H9 (cell line): Measurements from ENCODE around the gene GABBR2. TPM values are rescaled to one million over a fixed set of nuclear protein-coding genes. Genes with fewer than 3 reads are reported as not detected.

Experiments
- DNase-seq: peaks from one replicate; pipeline ENCODE4 v3.0.0-alpha.2; 2017
- H2AFZ ChIP-seq: one replicate; pipeline ENCODE4 v1.6.1; 2013; ENCODE audit warnings: mild to moderate bottlenecking, low read length, control low read depth, moderate library complexity
- H2AK5ac ChIP-seq: 2 replicates; pipeline ENCODE4 v1.6.1; 2013; ENCODE audit warnings: low read length, control low read depth, mixed read lengths; ENCODE audit not compliant: insufficient read length
- H2BK120ac ChIP-seq: one replicate; pipeline ENCODE4 v1.6.1; 2013; ENCODE audit warnings: low read depth, mild to moderate bottlenecking, low read length, control low read depth, inconsistent platforms; ENCODE audit not compliant: poor library complexity, severe bottlenecking
- H2BK12ac ChIP-seq: 2 replicates; pipeline ENCODE4 v1.6.1; 2013; ENCODE audit warnings: low read length, control low read depth, mixed read lengths, low read depth; ENCODE audit not compliant: insufficient read length
- H2BK15ac ChIP-seq: 2 replicates; pipeline ENCODE4 v1.6.1; 2013; ENCODE audit warnings: low read depth, low read length, control low read depth
- H2BK20ac ChIP-seq: one replicate; pipeline ENCODE4 v1.6.1; 2013; ENCODE audit warnings: low read depth, mild to moderate bottlenecking, low read length, control low read depth, inconsistent platforms; ENCODE audit not compliant: poor library complexity, severe bottlenecking
- H2BK5ac ChIP-seq: 2 replicates; pipeline ENCODE4 v1.6.1; 2013; ENCODE audit warnings: low read length, control low read depth, mixed read lengths; ENCODE audit not compliant: insufficient read length
- H3K14ac ChIP-seq: 2 replicates; pipeline ENCODE4 v1.6.1; 2013; ENCODE audit warnings: low read length, control low read depth; ENCODE audit not compliant: insufficient read depth
- H3K18ac ChIP-seq: 2 replicates; pipeline ENCODE4 v1.6.1; 2013; ENCODE audit warnings: low read depth, mild to moderate bottlenecking, mixed read lengths, low read length, control low read depth; ENCODE audit not compliant: insufficient read length
- H3K23ac ChIP-seq: 2 replicates; pipeline ENCODE4 v1.6.1; 2013; ENCODE audit warnings: low read length, control low read depth, mixed read lengths, low read depth; ENCODE audit not compliant: insufficient read length
- H3K23me2 ChIP-seq: 2 replicates; pipeline ENCODE4 v1.6.1; 2013; ENCODE audit warnings: low read depth, mild to moderate bottlenecking, mixed read lengths, low read length, control low read depth; ENCODE audit not compliant: insufficient read length, poor library complexity, severe bottlenecking
- H3K27ac ChIP-seq: 2 replicates; pipeline ENCODE4 v1.5.1; 2013; ENCODE audit warnings: low read length, control low read depth, mixed read lengths, low read depth; ENCODE audit not compliant: insufficient read length
- H3K27me3 ChIP-seq: 2 replicates; pipeline ENCODE4 v1.6.1; 2013; ENCODE audit warnings: low read length, control low read depth, inconsistent platforms; ENCODE audit not compliant: insufficient read depth
- H3K4ac ChIP-seq: 2 replicates; pipeline ENCODE4 v1.6.1; 2013; ENCODE audit warnings: low read depth, mild to moderate bottlenecking, control low read depth, inconsistent platforms, low read length, moderate library complexity
- H3K4me1 ChIP-seq: 2 replicates; pipeline ENCODE4 v1.6.1; 2013; ENCODE audit warnings: low read length, control low read depth, inconsistent platforms; ENCODE audit not compliant: insufficient read depth
- H3K4me2 ChIP-seq: 2 replicates; pipeline ENCODE4 v1.6.1; 2013; ENCODE audit warnings: low read length, control low read depth, mixed read lengths; ENCODE audit not compliant: insufficient read length, insufficient read depth
- H3K56ac ChIP-seq: 2 replicates; pipeline ENCODE4 v1.6.1; 2013; ENCODE audit warnings: low read depth, mild to moderate bottlenecking, mixed read lengths, low read length, control low read depth; ENCODE audit not compliant: insufficient read length
- H3K79me1 ChIP-seq: 2 replicates; pipeline ENCODE4 v1.6.1; 2013; ENCODE audit warnings: low read depth, mild to moderate bottlenecking, moderate library complexity, low read length, control low read depth, inconsistent platforms; ENCODE audit not compliant: insufficient read depth, poor library complexity, severe bottlenecking
- H3K79me2 ChIP-seq: 2 replicates; pipeline ENCODE4 v1.6.1; 2013; ENCODE audit warnings: low read length, control low read depth, inconsistent platforms; ENCODE audit not compliant: insufficient read depth
- H3K9ac ChIP-seq: 2 replicates; pipeline ENCODE4 v1.6.1; 2013; ENCODE audit warnings: low read length, control low read depth, mixed read lengths; ENCODE audit not compliant: insufficient read length; ENCODE audit errors: extremely low read depth
- H3K9me3 ChIP-seq: one replicate; pipeline ENCODE4 v1.6.1; 2013; ENCODE audit warnings: low read depth, low read length, inconsistent platforms; ENCODE audit not compliant: control insufficient read depth
- H3T11ph ChIP-seq: one replicate; pipeline ENCODE4 v1.6.1; 2013; ENCODE audit warnings: mild to moderate bottlenecking, low read length, control low read depth, inconsistent platforms
- H4K20me1 ChIP-seq: one replicate; pipeline ENCODE4 v1.6.1; 2013; ENCODE audit not compliant: control insufficient read depth, insufficient read length, insufficient read depth
- H4K5ac ChIP-seq: 2 replicates; pipeline ENCODE4 v1.6.1; 2013; ENCODE audit warnings: low read depth, mild to moderate bottlenecking, mixed read lengths, low read length, control low read depth; ENCODE audit not compliant: insufficient read length
- H4K8ac ChIP-seq: replicated peaks from 2 replicates; pipeline ENCODE4 v1.6.1; 2013; ENCODE audit warnings: low read length, control low read depth, mixed read lengths, low read depth; ENCODE audit not compliant: insufficient read length
- H4K91ac ChIP-seq: 2 replicates; pipeline ENCODE4 v1.6.1; 2013; ENCODE audit warnings: low read depth, mild to moderate bottlenecking, moderate library complexity, mixed read lengths, low read length, control low read depth; ENCODE audit not compliant: insufficient read length
- H3K27ac Mint-ChIP-seq, 3 experiments: 2 replicates in 2 of 3; 3 replicates in 1 of 3; pipeline ENCODE4 v1.8.0; 2020 to 2021; ENCODE audit warnings: mixed read lengths in 3 of 3, mild to moderate bottlenecking in 1 of 3, moderate library complexity in 1 of 3
- H3K27me3 Mint-ChIP-seq: 2 replicates; pipeline ENCODE4 v1.8.0; 2021; ENCODE audit warnings: low read depth, mild to moderate bottlenecking, moderate library complexity, mixed read lengths
- H3K36me3 Mint-ChIP-seq, 3 experiments: 2 replicates in 2 of 3; 3 replicates in 1 of 3; pipeline ENCODE4 v1.8.0; 2020 to 2021; ENCODE audit warnings: low read depth in 3 of 3, mixed read lengths in 3 of 3; ENCODE audit not compliant: insufficient read depth in 1 of 3
- H3K4me1 Mint-ChIP-seq, 2 experiments: 2 replicates each; pipeline ENCODE4 v1.8.0; 2020; ENCODE audit warnings: mixed read lengths in 2 of 2
- H3K4me3 Mint-ChIP-seq, 2 experiments: 2 replicates in 1 of 2; 3 replicates in 1 of 2; pipeline ENCODE4 v1.8.0; 2020 to 2021; ENCODE audit warnings: mild to moderate bottlenecking in 2 of 2, mixed read lengths in 2 of 2, moderate library complexity in 1 of 2
- H3K9me3 Mint-ChIP-seq, 2 experiments: 2 replicates in 1 of 2; 3 replicates in 1 of 2; pipeline ENCODE4 v1.8.0; 2020; ENCODE audit warnings: mild to moderate bottlenecking in 2 of 2, mixed read lengths in 2 of 2, moderate library complexity in 1 of 2
- whole genome bisulfite sequencing: extraction: QIAGEN DNeasy Blood & Tissue Kit; methylation state at CpG from one replicate; pipeline ENCODE4 v1.1.7; 2013; ENCODE audit warnings: missing lambda C conversion rate, low lambda C conversion rate, mixed read lengths; ENCODE audit not compliant: insufficient read length; ENCODE audit errors: extremely low coverage; 5-methylcytosine and 5-hydroxymethylcytosine counted together
- total RNA-seq: library from RNA; stranded (reverse); gene quantifications from 2 replicates; pipeline ENCODE4 v1.2.1, GENCODE V29; 2021
- TF ChIP-seq, protein P1 (sequence below): fragments of 200-600 bp; sonication (generic); conservative IDR thresholded peaks from 3 replicates; pipeline ENCODE4 v1.8.0; 2021; ENCODE audit warnings: antibody characterized with exemption, mild to moderate bottlenecking

The GABBR2 gene
- total RNA-seq, 1 experiment from 2014 or later: 0.66 TPM

- Histone ChIP-seq H2BK5ac (no peak overlapping the region), H3K9ac (no peak overlapping the region), H2BK120ac (no peak overlapping the region), H3K27me3 (no peaks in the 10 kb centered on the region), H2BK15ac (no peak overlapping the region), H3K79me2 (no peaks in the 10 kb centered on the region), H3K4me1 (no peaks in the 10 kb centered on the region), H2BK12ac (no peak overlapping the region), H3K23ac (no peak overlapping the region), H2BK20ac (no peak overlapping the region), H3K56ac (no peak overlapping the region), H2AK5ac (no peak overlapping the region), H3K14ac (no peak overlapping the region), H3K4me2 (no peak overlapping the region), H3K9me3 (no peaks in the 10 kb centered on the region), H2AFZ (no peak overlapping the region), H3K27ac (no peak overlapping the region), H3K18ac (no peak overlapping the region), H4K8ac (no peak overlapping the region), H3K4ac (no peak overlapping the region), H3T11ph (no peak overlapping the region), H4K5ac (no peak overlapping the region), H4K91ac (no peak overlapping the region), H3K79me1 (no peaks in the 10 kb centered on the region), H3K23me2 (no peaks in the 10 kb centered on the region), H4K20me1 (no peaks in the 10 kb centered on the region)
- TF ChIP-seq, protein P1, sequence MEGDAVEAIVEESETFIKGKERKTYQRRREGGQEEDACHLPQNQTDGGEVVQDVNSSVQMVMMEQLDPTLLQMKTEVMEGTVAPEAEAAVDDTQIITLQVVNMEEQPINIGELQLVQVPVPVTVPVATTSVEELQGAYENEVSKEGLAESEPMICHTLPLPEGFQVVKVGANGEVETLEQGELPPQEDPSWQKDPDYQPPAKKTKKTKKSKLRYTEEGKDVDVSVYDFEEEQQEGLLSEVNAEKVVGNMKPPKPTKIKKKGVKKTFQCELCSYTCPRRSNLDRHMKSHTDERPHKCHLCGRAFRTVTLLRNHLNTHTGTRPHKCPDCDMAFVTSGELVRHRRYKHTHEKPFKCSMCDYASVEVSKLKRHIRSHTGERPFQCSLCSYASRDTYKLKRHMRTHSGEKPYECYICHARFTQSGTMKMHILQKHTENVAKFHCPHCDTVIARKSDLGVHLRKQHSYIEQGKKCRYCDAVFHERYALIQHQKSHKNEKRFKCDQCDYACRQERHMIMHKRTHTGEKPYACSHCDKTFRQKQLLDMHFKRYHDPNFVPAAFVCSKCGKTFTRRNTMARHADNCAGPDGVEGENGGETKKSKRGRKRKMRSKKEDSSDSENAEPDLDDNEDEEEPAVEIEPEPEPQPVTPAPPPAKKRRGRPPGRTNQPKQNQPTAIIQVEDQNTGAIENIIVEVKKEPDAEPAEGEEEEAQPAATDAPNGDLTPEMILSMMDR: no peak
- DNase-seq: no peak
- no peak overlapping the region for H3K4me3 Mint-ChIP-seq
- H3K9me3 Mint-ChIP-seq: no peaks in the 10 kb centered on the region
- no peak overlapping the region for H3K27ac Mint-ChIP-seq
- H3K27me3 Mint-ChIP-seq: peaks cover 2% of the 10 kb centered on the region
- no CpG with 5 or more reads among the region's 5 CpGs for WGBS
- H3K36me3 Mint-ChIP-seq: no peaks in the 10 kb centered on the region
- H3K4me1 Mint-ChIP-seq: peaks cover 3 to 10% of the 10 kb centered on the region in 2 experiments; a peak in 2 of 4 replicates
These were observed 406.6 kb downstream of the GABBR2 start for GRCh38 chr9:98302150-98302549.
